OCI-LY7 (cell line): Measurements from ENCODE around the gene MRGPRE. TPM values are rescaled to one million over a fixed set of nuclear protein-coding genes. Genes with fewer than 3 reads are reported as not detected.

Source experiments
- BruUV-seq: library from RNA; stranded (reverse); fragments of 400-500 nt; replicated peaks from 2 replicates; lab custom pipeline; 2021; lab: Mats Ljungman, UMichigan
- CTCF ChIA-PET: fragments of 300-600 bp; sonication (Branson Sonifier 250); formaldehyde crosslinking; loops from one replicate; lab custom pipeline; 2022; ENCODE audit warnings: antibody characterized with exemption; ENCODE audit not compliant: unreplicated experiment; lab: Charles Lee
- POLR2A ChIA-PET: fragments of 300-600 bp; sonication (Branson Sonifier 250); formaldehyde crosslinking; loops from one replicate; lab custom pipeline; 2022; ENCODE audit warnings: antibody characterized with exemption; lab: Charles Lee
- DNase-seq: peaks from one replicate; pipeline ENCODE4 v3.0.0-alpha.2; 2015; ENCODE audit warnings: low spot score
- H2AFZ ChIP-seq: fragments of 200-600 bp; sonication (generic), shearing (Covaris generic); 2 replicates; pipeline ENCODE4 v1.6.1; 2014; ENCODE audit warnings: mild to moderate bottlenecking, antibody characterized with exemption, low read length, moderate library complexity
- H3K27ac ChIP-seq: fragments of 200-600 bp; sonication (generic); 2 replicates; pipeline ENCODE4 v1.5.1; 2014; ENCODE audit warnings: mixed run types, low read depth, mild to moderate bottlenecking, moderate library complexity, low read length, inconsistent platforms; ENCODE audit not compliant: poor library complexity, severe bottlenecking
- H3K36me3 ChIP-seq: fragments of 200-600 bp; sonication (generic); 2 replicates; pipeline ENCODE4 v1.6.1; 2014; ENCODE audit warnings: mild to moderate bottlenecking, antibody characterized with exemption, low read length, moderate library complexity, mixed read lengths; ENCODE audit not compliant: insufficient read depth
- H3K4me1 ChIP-seq: fragments of 200-600 bp; sonication (generic); 2 replicates; pipeline ENCODE4 v1.5.1; 2014; ENCODE audit warnings: mild to moderate bottlenecking, low read length; ENCODE audit not compliant: insufficient read depth, poor library complexity, severe bottlenecking
- H3K4me2 ChIP-seq: fragments of 200-600 bp; sonication (generic); 2 replicates; pipeline ENCODE4 v1.6.1; 2014; ENCODE audit warnings: mild to moderate bottlenecking, low read length
- H3K4me3 ChIP-seq: fragments of 200-600 bp; sonication (generic); 2 replicates; pipeline ENCODE4 v1.5.1; 2014; ENCODE audit warnings: mild to moderate bottlenecking, low read depth, low read length; ENCODE audit not compliant: poor library complexity, severe bottlenecking
- H3K79me2 ChIP-seq: fragments of 200-600 bp; sonication (generic); 2 replicates; pipeline ENCODE4 v1.6.1; 2016; ENCODE audit warnings: low read depth, mild to moderate bottlenecking, low read length, moderate library complexity, mixed read lengths; ENCODE audit not compliant: insufficient read depth
- H3K9me2 ChIP-seq: fragments of 200-600 bp; sonication (generic); 2 replicates; pipeline ENCODE4 v1.6.1; 2016; ENCODE audit warnings: mild to moderate bottlenecking, low read length, mixed read lengths; ENCODE audit not compliant: insufficient read depth
- H3K9me3 ChIP-seq: fragments of 200-600 bp; sonication (generic); 2 replicates; pipeline ENCODE4 v1.6.1; 2014; ENCODE audit warnings: mild to moderate bottlenecking, mixed run types, low read length, mixed read lengths
- H4K20me1 ChIP-seq: fragments of 200-600 bp; sonication (generic); 2 replicates; pipeline ENCODE4 v1.6.1; 2014; ENCODE audit warnings: mild to moderate bottlenecking, antibody characterized with exemption, low read length, moderate library complexity, mixed read lengths; ENCODE audit not compliant: insufficient read depth
- EZH2phosphoT487 ChIP-seq: fragments of 200-600 bp; sonication (generic); IDR thresholded peaks from 2 replicates; pipeline ENCODE4 v1.6.1; 2018; ENCODE audit warnings: low read depth, borderline replicate concordance, mild to moderate bottlenecking, mixed run types, antibody characterized with exemption, low read length, moderate library complexity, mixed read lengths
- intact Hi-C: fragments of 100-400 bp; cut with micrococcal nuclease; formaldehyde crosslinking; loops from one replicate; pipeline ENCODE4 v1.10.0; 2022; ENCODE audit not compliant: unreplicated experiment
- total RNA-seq, 2 experiments: library from RNA; depleted of rRNA in 1 of 2; stranded (reverse); fragments of >200 nt in 1 of 2; shearing (Covaris generic) in 1 of 2; gene quantifications; 2 replicates each; pipeline ENCODE4 v1.2.3, GENCODE V29; 2014 to 2022
- TF ChIP-seq, protein P1 (sequence below): fragments of 200-600 bp; sonication (generic); conservative IDR thresholded peaks from 2 replicates; pipeline ENCODE4 v1.5.1; 2014; ENCODE audit warnings: mild to moderate bottlenecking, antibody characterized with exemption, low read length, moderate library complexity, mixed read lengths

MRGPRE gene
- total RNA-seq, 2 experiments from 2014 or later = not detected

GRCh38 chr11:3184732-3185347, 47.4 kb downstream of the MRGPRE start:
- intact Hi-C loops = no loop called here
- DNase-seq = no peak
- Histone ChIP-seq H3K79me2 (no peaks in the 10 kb centered on the region), H4K20me1 (no peaks in the 10 kb centered on the region), H2AFZ (no peak overlapping the region), H3K9me3 (no peaks in the 10 kb centered on the region), H3K9me2 (no peaks in the 10 kb centered on the region), H3K4me2 (no peak overlapping the region), H3K4me1 (no peaks in the 10 kb centered on the region), H3K36me3 (no peaks in the 10 kb centered on the region), H3K4me3 (no peak overlapping the region), H3K27ac (no peak overlapping the region)
- BruUV-seq = no TSS peak
- TF ChIP-seq, protein P1, sequence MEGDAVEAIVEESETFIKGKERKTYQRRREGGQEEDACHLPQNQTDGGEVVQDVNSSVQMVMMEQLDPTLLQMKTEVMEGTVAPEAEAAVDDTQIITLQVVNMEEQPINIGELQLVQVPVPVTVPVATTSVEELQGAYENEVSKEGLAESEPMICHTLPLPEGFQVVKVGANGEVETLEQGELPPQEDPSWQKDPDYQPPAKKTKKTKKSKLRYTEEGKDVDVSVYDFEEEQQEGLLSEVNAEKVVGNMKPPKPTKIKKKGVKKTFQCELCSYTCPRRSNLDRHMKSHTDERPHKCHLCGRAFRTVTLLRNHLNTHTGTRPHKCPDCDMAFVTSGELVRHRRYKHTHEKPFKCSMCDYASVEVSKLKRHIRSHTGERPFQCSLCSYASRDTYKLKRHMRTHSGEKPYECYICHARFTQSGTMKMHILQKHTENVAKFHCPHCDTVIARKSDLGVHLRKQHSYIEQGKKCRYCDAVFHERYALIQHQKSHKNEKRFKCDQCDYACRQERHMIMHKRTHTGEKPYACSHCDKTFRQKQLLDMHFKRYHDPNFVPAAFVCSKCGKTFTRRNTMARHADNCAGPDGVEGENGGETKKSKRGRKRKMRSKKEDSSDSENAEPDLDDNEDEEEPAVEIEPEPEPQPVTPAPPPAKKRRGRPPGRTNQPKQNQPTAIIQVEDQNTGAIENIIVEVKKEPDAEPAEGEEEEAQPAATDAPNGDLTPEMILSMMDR = no peak
- no peak for TF ChIP-seq EZH2phosphoT487
- ChIA-PET CTCF (no interaction called here), POLR2A (no interaction called here)

DNA sequence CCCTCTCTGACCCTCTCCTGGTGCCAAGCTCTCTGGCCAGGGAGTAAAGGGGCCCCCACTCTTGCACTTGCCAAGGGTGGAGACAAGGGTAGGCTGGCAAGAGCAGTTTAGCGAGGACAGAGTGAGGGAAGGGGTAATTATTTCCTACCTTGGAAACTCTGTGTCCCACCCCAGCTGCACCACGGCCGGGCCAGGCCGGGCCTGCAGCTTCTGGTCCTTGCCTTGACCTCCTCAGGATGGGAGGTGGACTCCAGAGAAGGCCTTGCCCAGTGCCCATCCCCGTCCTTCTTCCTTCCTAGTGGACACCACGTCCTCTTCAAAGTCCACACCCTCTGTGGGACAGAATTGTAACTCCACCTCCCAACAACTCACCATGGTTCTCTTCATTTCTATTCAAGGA, 48.7 kb downstream of the MRGPRE start:
- Histone ChIP-seq H3K79me2 (no peaks in the 10 kb centered on the region), H3K4me2 (no peak overlapping the region), H3K9me3 (no peaks in the 10 kb centered on the region), H3K36me3 (no peaks in the 10 kb centered on the region), H3K4me1 (no peaks in the 10 kb centered on the region), H4K20me1 (no peaks in the 10 kb centered on the region), H3K9me2 (no peaks in the 10 kb centered on the region), H3K27ac (no peak overlapping the region), H3K4me3 (no peak overlapping the region), H2AFZ (no peak overlapping the region)
- intact Hi-C loops = no loop called here
- DNase-seq = no peak
- ChIA-PET POLR2A (no interaction called here), CTCF (no interaction called here)
- no TSS peak for BruUV-seq
- no peak for TF ChIP-seq EZH2phosphoT487
- TF ChIP-seq, protein P1 = no peak

DNA sequence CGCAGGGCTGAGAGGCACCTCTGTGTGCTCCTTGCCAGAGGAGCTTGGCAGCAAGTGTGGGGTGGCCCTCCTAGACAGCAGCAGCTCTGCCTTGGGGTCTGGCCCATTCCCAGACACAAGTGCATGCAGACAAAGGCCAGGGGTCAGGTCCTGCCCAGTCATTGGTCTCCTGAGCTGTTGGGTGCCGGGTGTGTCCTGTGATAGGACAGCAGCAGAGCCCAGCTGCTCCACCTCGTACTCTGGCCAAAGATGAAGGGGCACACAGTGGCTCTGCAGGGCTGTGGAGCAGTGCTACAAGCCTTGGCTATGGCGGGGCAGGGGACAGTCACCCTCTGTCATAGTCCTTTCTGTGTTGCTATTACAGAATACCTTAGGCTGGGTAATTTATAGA, 49.8 kb downstream of the MRGPRE start:
- Histone ChIP-seq H3K9me3 (no peaks in the 10 kb centered on the region), H3K27ac (no peak overlapping the region), H2AFZ (no peak overlapping the region), H3K4me3 (no peak overlapping the region), H3K4me1 (no peaks in the 10 kb centered on the region), H3K9me2 (no peaks in the 10 kb centered on the region), H4K20me1 (no peaks in the 10 kb centered on the region), H3K4me2 (no peak overlapping the region), H3K36me3 (no peaks in the 10 kb centered on the region), H3K79me2 (no peaks in the 10 kb centered on the region)
- no peak for TF ChIP-seq EZH2phosphoT487
- TF ChIP-seq, protein P1 = no peak
- ChIA-PET POLR2A (no interaction called here), CTCF (no interaction called here)
- no TSS peak for BruUV-seq
- DNase-seq = no peak
- intact Hi-C loops = no loop called here
